Kasumi-1 (cell line): ENCODE results near the gene ZC3H12C.

Experiments used
- DNase-seq, 2 experiments: peaks; one replicate each; lab custom pipeline; 2025; lab: John Stamatoyannopoulos, UW

The ZC3H12C gene

DNA sequence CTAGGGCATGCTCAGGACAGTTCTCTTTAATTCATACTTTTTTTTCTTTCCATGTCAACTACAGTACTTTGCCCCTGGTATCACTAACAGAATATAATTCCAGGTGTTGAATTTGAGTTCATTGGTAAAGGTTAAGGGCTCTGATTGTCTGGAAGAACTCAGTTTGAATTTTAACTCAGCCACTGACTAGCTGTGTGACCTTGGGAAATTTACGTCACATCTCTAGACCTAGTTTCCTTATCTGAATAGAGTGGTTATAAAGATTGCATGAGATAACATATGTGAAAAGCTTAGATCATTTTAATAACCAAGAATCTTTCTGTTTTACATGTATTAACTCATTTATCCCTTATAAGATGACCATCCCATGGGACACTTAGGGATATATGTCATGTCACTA lies 15.8 kb upstream of the ZC3H12C start:
- no peak for DNase-seq

GRCh38 chr11:110077831-110078325 lies 15.3 kb upstream of the ZC3H12C start:
- no peak for DNase-seq

- no peak for DNase-seq
Observed at GRCh38 chr11:110078923-110079544, 14.2 kb upstream of the ZC3H12C start.

DNA sequence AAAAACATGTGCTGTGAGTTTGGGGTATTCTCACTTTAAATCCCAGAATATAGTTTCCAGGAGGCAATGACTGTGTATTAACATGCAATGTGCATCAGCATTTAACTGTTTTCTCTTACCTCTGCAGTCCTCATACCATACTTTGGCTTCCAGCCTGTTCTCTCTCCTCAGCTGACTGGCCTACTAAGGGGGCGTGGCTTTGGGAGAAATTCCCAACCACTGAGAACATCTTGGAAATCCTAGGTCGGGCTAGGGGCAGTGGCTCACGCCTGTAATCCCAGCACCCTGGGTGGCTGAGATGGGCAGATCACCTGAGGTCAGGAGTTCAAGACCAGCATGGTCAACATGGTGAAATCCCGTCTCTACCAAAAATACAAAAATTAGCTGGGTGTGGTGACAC lies 13.5 kb upstream of the ZC3H12C start:
- DNase-seq = no peak

GRCh38 chr11:110081462-110082376 lies 11.5 kb upstream of the ZC3H12C start:
- DNase-seq = no peak

- DNase-seq = no peak
Observed at GRCh38 chr11:110082899-110083298, 10.3 kb upstream of the ZC3H12C start.

- DNase-seq = no peak
Observed at GRCh38 chr11:110085255-110085838, 7.8 kb upstream of the ZC3H12C start.

DNA sequence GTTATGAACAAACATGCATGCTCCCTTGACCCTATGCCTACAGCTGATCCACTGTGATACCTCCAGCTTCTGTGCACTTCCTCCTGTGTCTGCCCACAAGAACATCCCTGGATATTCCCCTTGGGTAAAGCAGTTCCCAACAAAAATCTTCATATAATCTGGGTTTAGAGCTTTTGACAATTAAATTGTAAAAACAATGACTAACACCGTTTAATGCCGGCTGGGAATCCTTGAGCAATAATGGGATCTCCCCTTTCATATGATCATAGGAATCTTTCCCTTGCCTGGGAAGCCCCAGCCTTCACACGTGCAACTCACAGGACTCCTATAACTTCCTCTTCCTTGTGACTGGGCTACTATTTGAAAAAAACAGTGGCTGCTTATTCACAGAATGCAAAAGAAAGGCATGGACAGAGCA lies 6.3 kb upstream of the ZC3H12C start:
- peak; percentile 52 to 61 for DNase-seq

DNA sequence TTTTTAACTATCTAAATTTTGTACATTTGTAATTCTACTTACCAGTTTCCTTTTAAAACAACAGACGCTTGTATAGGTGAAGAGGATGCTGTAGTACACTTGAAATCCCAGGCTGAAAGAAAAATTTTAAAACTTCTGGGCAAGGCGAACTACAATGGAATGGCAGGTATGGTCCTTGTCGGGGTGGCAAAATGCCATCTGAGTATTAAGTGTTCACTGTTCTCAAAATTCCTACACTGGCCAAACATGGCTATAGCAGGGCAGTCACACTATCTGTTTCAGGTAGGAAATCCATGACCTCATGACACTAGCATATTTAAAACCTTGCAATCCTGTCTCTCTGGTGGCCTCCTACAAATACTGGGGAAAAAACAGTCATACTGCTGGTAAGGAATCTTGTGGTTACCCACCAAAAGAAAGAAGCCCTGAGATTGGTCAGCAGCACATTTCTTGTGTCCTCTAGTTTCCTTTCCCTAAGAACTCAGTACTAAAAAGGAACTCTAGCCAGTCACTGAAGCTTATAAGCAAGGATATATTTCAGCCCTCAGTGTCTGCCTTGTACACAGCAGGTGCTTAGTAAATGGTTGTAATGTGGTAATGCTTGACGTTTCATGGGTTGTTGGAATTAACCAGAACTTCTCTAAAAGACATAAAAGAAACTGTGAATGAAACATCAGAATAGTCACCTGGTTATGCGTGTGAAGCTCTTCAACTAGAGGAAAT lies 5.2 kb upstream of the ZC3H12C start:
- no peak for DNase-seq

GRCh38 chr11:110088535-110089344 lies 4.5 kb upstream of the ZC3H12C start:
- DNase-seq = no peak

DNA sequence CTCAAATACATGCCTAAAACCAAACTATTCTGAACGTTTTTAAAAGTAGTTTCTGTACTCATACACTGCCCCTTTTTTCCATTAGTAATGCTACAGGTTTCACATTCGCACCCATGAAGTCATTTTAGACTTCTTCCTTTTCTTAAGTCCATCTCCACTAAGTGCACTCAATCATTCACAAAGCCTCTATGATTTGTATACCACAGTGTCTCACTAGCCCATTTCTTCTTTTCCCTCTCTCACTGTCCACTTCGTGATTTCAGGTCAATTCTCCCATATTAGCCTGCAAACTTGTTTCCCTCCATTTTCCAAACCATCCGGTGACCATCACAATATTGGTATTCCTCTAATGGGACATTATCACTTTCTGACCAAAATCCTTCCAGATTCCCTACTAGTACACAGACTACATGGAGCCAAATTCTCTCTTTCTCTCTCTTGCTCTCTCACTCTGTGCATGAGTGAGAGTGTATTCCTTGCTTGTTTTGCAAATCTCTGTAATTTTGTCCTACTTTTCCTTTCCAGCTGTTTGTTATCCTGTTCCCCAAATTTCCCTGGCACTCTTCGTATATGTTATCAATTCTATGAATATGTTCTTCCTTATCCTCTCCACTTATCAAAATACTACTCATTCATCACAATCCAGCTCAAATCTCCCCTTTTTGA lies 3.4 kb upstream of the ZC3H12C start:
- DNase-seq = no peak

- no peak for DNase-seq
Observed at GRCh38 chr11:110090466-110091026, 2.6 kb upstream of the ZC3H12C start.

DNA sequence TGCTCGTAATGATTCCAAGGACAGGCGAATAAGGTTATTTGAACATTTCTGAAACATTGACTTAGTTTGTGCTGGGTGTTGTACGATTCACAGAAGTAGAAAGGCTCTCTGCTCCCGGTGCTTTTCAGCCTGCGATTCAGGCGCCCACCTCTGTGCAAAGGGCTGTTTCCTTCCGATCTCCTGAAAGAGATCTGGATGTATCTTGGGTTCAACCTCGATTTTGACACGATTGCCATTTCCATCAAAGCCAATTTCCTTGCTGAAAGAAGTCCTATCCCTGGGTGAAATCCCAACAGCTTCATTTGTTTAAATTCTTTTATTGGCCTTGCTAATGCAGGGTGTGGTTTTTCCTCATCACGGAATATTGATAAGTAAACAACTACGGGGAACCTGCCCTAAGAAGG lies 1.1 kb upstream of the ZC3H12C start:
- no peak for DNase-seq

GRCh38 chr11:110093407-110094297 lies 460 bp downstream of the ZC3H12C start:
- DNase-seq = no peak

DNA sequence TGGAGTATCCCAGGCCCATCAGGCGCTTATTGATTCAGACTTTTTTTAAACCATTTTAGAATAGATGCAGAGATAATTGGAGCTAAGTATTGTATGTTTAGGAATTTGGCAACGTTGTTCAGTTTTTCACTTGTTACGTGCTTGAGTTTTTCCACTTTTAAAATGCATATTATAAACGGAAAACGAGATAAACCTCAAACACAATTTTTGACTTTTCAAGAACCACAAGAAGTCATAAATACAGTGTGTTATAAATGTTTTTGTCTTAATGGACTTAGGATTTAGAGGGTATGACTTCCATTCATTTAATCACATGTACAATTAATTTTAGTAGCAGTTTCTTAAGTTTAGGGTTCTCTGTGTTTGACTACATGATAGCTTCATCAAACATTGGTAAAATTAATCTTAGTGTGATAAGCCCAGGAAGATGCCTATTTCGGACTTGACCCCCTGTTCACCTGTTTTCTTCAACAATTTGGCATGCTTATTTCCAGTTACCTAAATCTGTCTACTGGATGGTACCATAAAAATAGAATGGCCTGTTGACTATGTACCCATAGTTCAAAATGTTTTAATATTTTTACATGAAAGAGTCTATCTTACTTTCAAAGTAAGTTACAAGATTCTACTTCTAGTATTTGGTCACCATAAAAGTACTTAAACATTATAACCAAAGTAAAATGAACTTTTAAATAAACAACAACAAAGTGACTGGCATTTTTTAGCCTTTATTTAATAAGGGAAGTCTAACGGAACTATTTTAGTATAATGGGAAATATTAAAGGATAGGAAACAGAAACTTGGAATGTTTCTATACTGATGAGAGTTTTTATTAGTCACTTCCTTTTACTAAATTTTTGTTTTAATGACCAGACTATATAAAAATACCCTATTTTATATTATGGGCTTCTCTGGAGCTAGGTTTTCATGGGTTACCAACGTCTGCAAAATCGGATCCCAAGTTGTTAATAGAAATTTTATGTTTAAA lies 1.4 kb downstream of the ZC3H12C start:
- DNase-seq = no peak

DNA sequence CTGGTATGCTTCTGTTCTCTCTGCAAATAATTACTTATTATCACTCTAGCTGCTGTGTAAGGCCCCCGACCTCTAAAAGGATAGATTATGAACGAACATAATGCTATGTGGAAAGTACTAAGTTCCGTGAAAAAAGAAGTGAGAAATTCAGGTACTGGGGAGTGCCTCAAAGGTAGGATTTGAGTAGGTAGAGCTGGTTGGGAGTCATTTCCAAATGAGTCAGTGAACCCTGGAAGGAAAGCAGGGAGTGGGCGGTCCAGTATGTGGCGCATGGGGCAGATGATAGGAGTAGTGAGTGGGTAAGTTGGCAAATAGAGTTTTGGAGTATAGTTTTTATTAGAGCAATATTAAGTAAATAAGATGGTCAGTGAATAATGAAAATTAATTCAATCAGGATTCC lies 2.4 kb downstream of the ZC3H12C start:
- DNase-seq = no peak

- no peak for DNase-seq
Observed at GRCh38 chr11:110096496-110096895, 3.3 kb downstream of the ZC3H12C start.

- DNase-seq = no peak
Observed at GRCh38 chr11:110097459-110098012, 4.3 kb downstream of the ZC3H12C start.
